GM10248 (cell line): ENCODE measurements around the gene NDUFV2.

Source experiments
- CTCF ChIA-PET: fragments of 300-600 bp; sonication (Branson Sonifier 250); formaldehyde crosslinking; extraction: SDS; loops from one replicate; lab custom pipeline; 2021; ENCODE audit warnings: antibody characterized with exemption; lab: Yijun Ruan, JAX
- POLR2A ChIA-PET: fragments of 350-650 bp; sonication (Branson Sonifier 250); formaldehyde crosslinking; extraction: SDS; loops from one replicate; lab custom pipeline; 2020; ENCODE audit warnings: antibody characterized with exemption; lab: Yijun Ruan, JAX
- DNase-seq: peaks from one replicate; pipeline ENCODE4 v3.0.0; 2012; ENCODE audit errors: extremely low spot score
- TF ChIP-seq, protein P1 (sequence below): IDR thresholded peaks from 2 replicates; pipeline ENCODE4 v1.5.1; 2012; ENCODE audit warnings: mild to moderate bottlenecking, low read depth; ENCODE audit errors: extremely low read depth, missing control alignments, control extremely low read depth

The NDUFV2 gene

DNA sequence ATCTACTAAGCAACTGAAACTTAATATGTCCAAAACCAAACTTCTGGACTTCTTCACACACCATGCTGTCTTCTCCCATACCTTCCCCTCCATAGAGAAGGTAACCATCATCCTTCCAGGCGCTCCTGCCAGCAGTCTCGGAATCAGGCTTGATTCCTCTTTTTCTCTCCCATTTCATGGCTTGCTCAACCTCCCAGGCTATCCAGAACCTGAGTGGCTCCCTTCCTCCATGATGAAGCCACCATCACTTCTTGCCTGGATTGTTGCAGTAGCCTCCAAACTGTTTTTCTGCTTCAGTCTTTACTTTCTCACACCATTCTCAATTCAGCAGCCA lies 40.1 kb upstream of the NDUFV2 start:
- POLR2A ChIA-PET, result interaction anchor here (0.6 kb wide), 1 partner anchor 81 kb away, joined by 3 read pairs; no protein-coding TSS in a partner anchor
- TF ChIP-seq, protein P1, sequence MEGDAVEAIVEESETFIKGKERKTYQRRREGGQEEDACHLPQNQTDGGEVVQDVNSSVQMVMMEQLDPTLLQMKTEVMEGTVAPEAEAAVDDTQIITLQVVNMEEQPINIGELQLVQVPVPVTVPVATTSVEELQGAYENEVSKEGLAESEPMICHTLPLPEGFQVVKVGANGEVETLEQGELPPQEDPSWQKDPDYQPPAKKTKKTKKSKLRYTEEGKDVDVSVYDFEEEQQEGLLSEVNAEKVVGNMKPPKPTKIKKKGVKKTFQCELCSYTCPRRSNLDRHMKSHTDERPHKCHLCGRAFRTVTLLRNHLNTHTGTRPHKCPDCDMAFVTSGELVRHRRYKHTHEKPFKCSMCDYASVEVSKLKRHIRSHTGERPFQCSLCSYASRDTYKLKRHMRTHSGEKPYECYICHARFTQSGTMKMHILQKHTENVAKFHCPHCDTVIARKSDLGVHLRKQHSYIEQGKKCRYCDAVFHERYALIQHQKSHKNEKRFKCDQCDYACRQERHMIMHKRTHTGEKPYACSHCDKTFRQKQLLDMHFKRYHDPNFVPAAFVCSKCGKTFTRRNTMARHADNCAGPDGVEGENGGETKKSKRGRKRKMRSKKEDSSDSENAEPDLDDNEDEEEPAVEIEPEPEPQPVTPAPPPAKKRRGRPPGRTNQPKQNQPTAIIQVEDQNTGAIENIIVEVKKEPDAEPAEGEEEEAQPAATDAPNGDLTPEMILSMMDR, result no peak
- CTCF ChIA-PET, result interaction anchor here (1.7 kb wide), 1 partner anchor 11 kb away, joined by 10 read pairs; no protein-coding TSS in a partner anchor
- DNase-seq, result no peak

- ChIA-PET CTCF (interaction anchor here (0.8 to 2.7 kb wide), 10 partner anchors 9 to 451 kb away, joined by 3 to 8 read pairs (median 3); no protein-coding TSS in a partner anchor), POLR2A (interaction anchor here (0.6 kb wide), 1 partner anchor 58 kb away, joined by 3 read pairs; no protein-coding TSS in a partner anchor)
- no peak for DNase-seq
- TF ChIP-seq, protein P1, result no peak
Measured at GRCh38 chr18:9065864-9066263, 36.6 kb upstream of the NDUFV2 start.

- TF ChIP-seq, protein P1, result no peak
- peak; percentile 49 for DNase-seq
- POLR2A ChIA-PET, result interaction anchor here (0.6 kb wide), 1 partner anchor 58 kb away, joined by 3 read pairs; no protein-coding TSS in a partner anchor
- CTCF ChIA-PET, result interaction anchor here (1.0 to 2.7 kb wide), 8 partner anchors 11 to 413 kb away, joined by 3 to 8 read pairs (median 3); no protein-coding TSS in a partner anchor
Measured at GRCh38 chr18:9066358-9066757, 36.1 kb upstream of the NDUFV2 start.

DNA sequence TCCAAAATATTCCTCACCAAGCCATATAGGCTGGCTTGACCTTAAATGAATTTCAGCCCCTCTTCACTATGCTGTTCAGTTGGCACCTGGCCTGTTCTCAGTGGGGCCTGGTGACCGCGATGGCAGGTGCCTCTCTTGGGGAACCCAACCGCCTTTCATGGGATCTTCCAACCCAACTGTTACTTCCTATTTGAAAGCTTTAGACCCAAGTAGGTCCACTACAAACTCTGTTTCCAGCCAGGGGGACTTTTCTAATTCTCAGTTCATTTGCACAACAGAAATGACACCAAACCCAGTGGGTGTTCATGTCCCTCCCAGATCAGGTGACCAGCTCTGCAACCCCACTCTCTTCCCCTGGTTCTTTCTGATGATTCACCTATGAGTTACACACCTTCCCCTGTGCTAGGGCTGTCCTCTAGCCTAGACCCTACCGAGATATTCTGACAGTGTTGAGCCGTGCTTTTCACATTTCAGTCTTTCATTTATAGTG lies 35.6 kb upstream of the NDUFV2 start:
- POLR2A ChIA-PET, result interaction anchor here (0.6 kb wide), 1 partner anchor 68 kb away, joined by 3 read pairs; no protein-coding TSS in a partner anchor
- peak; percentile 74 for DNase-seq
- TF ChIP-seq, protein P1, result no peak
- CTCF ChIA-PET, result interaction anchor here (1.1 to 2.7 kb wide), 4 partner anchors 13 to 140 kb away, joined by 3 to 8 read pairs (median 4); no protein-coding TSS in a partner anchor

DNA sequence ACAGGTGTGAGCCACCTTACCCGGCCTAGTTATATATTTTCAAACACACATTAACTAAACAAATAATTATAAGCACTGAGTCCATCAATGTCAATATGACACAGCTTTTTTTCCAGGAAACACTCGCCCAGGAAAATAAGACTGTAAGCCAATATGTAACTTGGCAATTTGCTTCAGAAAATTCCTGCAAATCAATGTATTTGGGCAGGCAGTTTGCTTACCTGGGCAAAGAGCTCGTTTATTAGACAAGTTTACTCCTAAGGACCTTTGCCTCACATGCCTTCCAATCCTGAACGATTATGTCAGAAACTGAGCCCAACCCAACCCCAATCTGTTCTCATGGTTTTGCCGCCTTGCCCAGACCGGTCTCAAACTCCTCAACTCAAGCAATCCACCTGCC lies 34.7 kb upstream of the NDUFV2 start:
- ChIA-PET CTCF (interaction anchor here (2.7 kb wide), 1 partner anchor 80 kb away, joined by 8 read pairs; no protein-coding TSS in a partner anchor), POLR2A (no interaction called here)
- no peak for DNase-seq
- TF ChIP-seq, protein P1, result no peak

DNA sequence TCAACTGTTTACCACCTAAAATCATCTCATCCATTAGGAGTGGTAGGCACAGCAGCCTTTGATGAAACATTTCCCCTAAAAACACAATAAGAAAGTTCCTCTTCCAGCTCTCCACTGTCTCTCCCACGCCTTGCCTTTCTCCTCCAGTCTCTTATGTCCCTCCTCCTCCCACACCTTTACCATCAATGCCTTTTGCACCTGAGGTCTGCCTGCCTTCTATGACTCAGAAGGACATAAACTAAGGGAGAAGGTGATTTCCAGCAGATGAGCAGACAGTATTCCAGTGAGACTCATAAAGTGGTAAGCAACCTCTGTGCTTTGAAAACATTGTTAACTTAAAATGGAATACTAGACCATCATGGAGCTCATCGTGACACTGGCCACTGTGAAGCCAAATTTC lies 34.2 kb upstream of the NDUFV2 start:
- no peak for DNase-seq
- POLR2A ChIA-PET, result no interaction called here
- TF ChIP-seq, protein P1, result no peak
- CTCF ChIA-PET, result interaction anchor here (0.9 to 2.7 kb wide), 5 partner anchors 10 to 79 kb away, joined by 3 to 8 read pairs (median 3); no protein-coding TSS in a partner anchor
